C4-2B (cell line): ENCODE results near the gene HS3ST6.

Experiments used
- CTCF ChIP-seq: fragments of 450-650 bp; conservative IDR thresholded peaks from 2 replicates; pipeline ENCODE4 v1.5.1; 2017; ENCODE audit warnings: mild to moderate bottlenecking
- ZFX ChIP-seq: fragments of 450-650 bp; IDR thresholded peaks from 2 replicates; pipeline ENCODE4 v1.6.1; 2017

- TF ChIP-seq CTCF (no peak), ZFX (no peak)
These were observed 2.5 kb upstream of the HS3ST6 start for GRCh38 chr16:1920727-1921171.
